H1 (cell line): ENCODE results near the gene BRAT1. TPM values are rescaled to one million over a fixed set of nuclear protein-coding genes. Genes with fewer than 3 reads are reported as not detected.

ENCODE experiments used
- CTCF ChIA-PET: fragments of 300-600 bp; sonication (Branson Sonifier 250); formaldehyde crosslinking; loops from one replicate; lab custom pipeline; 2021; ENCODE audit not compliant: partially characterized antibody; lab: Charles Lee
- POLR2A ChIA-PET: fragments of 300-600 bp; sonication (Branson Sonifier 250); formaldehyde crosslinking; loops from one replicate; lab custom pipeline; 2021; ENCODE audit warnings: inconsistent platforms; ENCODE audit not compliant: partially characterized antibody; lab: Charles Lee
- DNase-seq, 2 experiments: peaks; one replicate each; pipeline versions ENCODE4 v3.0.0 to v3.0.0-alpha.2; 2010 to 2022; ENCODE audit warnings: low spot score in 2 of 2, low read depth in 1 of 2, mixed read lengths in 1 of 2
- FAIRE-seq: peaks from 2 replicates; lab custom pipeline; 2011; peaks lifted over from hg19 to GRCh38; lab: Jason Lieb, UNC
- H2AFZ ChIP-seq: 2 replicates; pipeline ENCODE4 v1.8.1; 2012; ENCODE audit warnings: low read length, inconsistent platforms
- H2AK5ac ChIP-seq: 2 replicates; pipeline ENCODE4 v1.6.1; 2013; ENCODE audit warnings: low read depth, low read length
- H2BK120ac ChIP-seq: replicated peaks from 2 replicates; pipeline ENCODE3; 2013; ENCODE audit warnings: low read depth, low read length, inconsistent platforms
- H2BK12ac ChIP-seq: 2 replicates; pipeline ENCODE4 v1.6.1; 2013; ENCODE audit warnings: low read depth, low read length
- H2BK15ac ChIP-seq: 2 replicates; pipeline ENCODE4 v1.6.1; 2013; ENCODE audit warnings: low read length
- H2BK20ac ChIP-seq: 2 replicates; pipeline ENCODE4 v1.6.1; 2013; ENCODE audit warnings: low read length
- H2BK5ac ChIP-seq: 2 replicates; pipeline ENCODE4 v1.6.1; 2013; ENCODE audit warnings: low read depth, low read length
- H3K14ac ChIP-seq: 2 replicates; pipeline ENCODE4 v1.6.1; 2013; ENCODE audit warnings: inconsistent platforms; ENCODE audit not compliant: insufficient read length
- H3K18ac ChIP-seq: 2 replicates; pipeline ENCODE4 v1.6.1; 2013; ENCODE audit warnings: low read length; ENCODE audit errors: extremely low read depth
- H3K23ac ChIP-seq: 2 replicates; pipeline ENCODE4 v1.6.1; 2013; ENCODE audit warnings: inconsistent platforms; ENCODE audit not compliant: insufficient read length
- H3K23me2 ChIP-seq: 2 replicates; pipeline ENCODE4 v1.6.1; 2013; ENCODE audit warnings: low read depth, low read length
- H3K27ac ChIP-seq: 2 replicates; pipeline ENCODE4 v1.6.1; 2011; ENCODE audit warnings: low read depth, low read length, inconsistent platforms
- H3K27me3 ChIP-seq, 4 experiments: replicated peaks in 1 of 4; 1 replicate in 1 of 4; 2 replicates in 3 of 4; pipeline versions ENCODE4 v1.6.1 to v1.8.1; 2011 to 2013; ENCODE audit warnings: low read length in 3 of 4, mild to moderate bottlenecking in 3 of 4, inconsistent platforms in 2 of 4, mixed read lengths in 2 of 4, moderate library complexity in 1 of 4; ENCODE audit not compliant: control insufficient read depth in 3 of 4, insufficient read depth in 3 of 4; ENCODE audit errors: extremely low read depth in 1 of 4
- H3K36me3 ChIP-seq, 4 experiments: 2 replicates each; pipeline versions ENCODE4 v1.6.1 to v1.8.1; 2011 to 2013; ENCODE audit warnings: mild to moderate bottlenecking in 4 of 4, low read length in 3 of 4, moderate library complexity in 2 of 4, control low read depth in 1 of 4, inconsistent platforms in 1 of 4; ENCODE audit not compliant: insufficient read depth in 4 of 4, control insufficient read depth in 2 of 4
- H3K4ac ChIP-seq: replicated peaks from 2 replicates; pipeline ENCODE3; 2013; ENCODE audit warnings: low read length, low read depth, mixed read lengths, inconsistent platforms; ENCODE audit not compliant: insufficient read length
- H3K4me1 ChIP-seq, 4 experiments: replicated peaks in 1 of 4; 1 replicate in 1 of 4; 2 replicates in 3 of 4; pipeline versions ENCODE4 v1.6.1 to v1.8.1; 2011 to 2013; ENCODE audit warnings: low read length in 3 of 4, inconsistent platforms in 2 of 4, mixed read lengths in 1 of 4; ENCODE audit not compliant: insufficient read depth in 4 of 4, control insufficient read depth in 3 of 4
- H3K4me2 ChIP-seq, 2 experiments: 2 replicates each; pipeline versions ENCODE4 v1.6.1 to v1.8.1; 2011 to 2013; ENCODE audit warnings: low read depth in 2 of 2, low read length in 2 of 2, control low read depth in 1 of 2, inconsistent platforms in 1 of 2, mild to moderate bottlenecking in 1 of 2; ENCODE audit not compliant: insufficient read depth in 1 of 2
- H3K4me3 ChIP-seq, 4 experiments: fragments of 200-600, 300-600 bp in 1 of 4; sonication (generic), shearing (Covaris generic), sonication (Bioruptor Twin) in 1 of 4; 2 replicates each; pipeline versions ENCODE4 v1.5.1 to v1.8.1; 2011 to 2016; ENCODE audit warnings: low read length in 4 of 4, low read depth in 3 of 4, control low read depth in 2 of 4, inconsistent platforms in 2 of 4, mild to moderate bottlenecking in 2 of 4, mixed read lengths in 1 of 4, moderate library complexity in 1 of 4; ENCODE audit not compliant: insufficient read depth in 2 of 4; ENCODE audit errors: extremely low read depth in 1 of 4
- H3K56ac ChIP-seq: replicated peaks from 2 replicates; pipeline ENCODE3; 2013; ENCODE audit warnings: low read depth, mild to moderate bottlenecking, mixed read lengths, low read length, inconsistent platforms; ENCODE audit not compliant: insufficient read length
- H3K79me1 ChIP-seq: 2 replicates; pipeline ENCODE4 v1.6.1; 2013; ENCODE audit warnings: low read depth, low read length, control low read depth
- H3K79me2 ChIP-seq, 2 experiments: 2 replicates each; pipeline versions ENCODE4 v1.6.1 to v1.8.1; 2012 to 2013; ENCODE audit warnings: low read length in 2 of 2, mild to moderate bottlenecking in 2 of 2, inconsistent platforms in 1 of 2; ENCODE audit not compliant: insufficient read depth in 2 of 2, control insufficient read depth in 1 of 2
- H3K9ac ChIP-seq, 4 experiments: replicated peaks in 1 of 4; 1 replicate in 1 of 4; 2 replicates in 3 of 4; pipeline versions ENCODE4 v1.6.1 to v1.8.1; 2011 to 2013; ENCODE audit warnings: low read depth in 3 of 4, low read length in 3 of 4, control low read depth in 2 of 4, mild to moderate bottlenecking in 2 of 4, moderate library complexity in 2 of 4, inconsistent platforms in 1 of 4; ENCODE audit errors: extremely low read depth in 1 of 4
- H3K9me3 ChIP-seq, 2 experiments: 2 replicates each; pipeline versions ENCODE4 v1.6.1 to v1.8.1; 2012 to 2013; ENCODE audit warnings: mild to moderate bottlenecking in 2 of 2, moderate library complexity in 2 of 2, control low read depth in 1 of 2, inconsistent platforms in 1 of 2, low read depth in 1 of 2, low read length in 1 of 2, mixed read lengths in 1 of 2; ENCODE audit not compliant: insufficient read depth in 2 of 2
- H4K20me1 ChIP-seq, 2 experiments: replicated peaks in 1 of 2; 2 replicates each; pipeline versions ENCODE3 to v1.8.1; 2011 to 2013; ENCODE audit warnings: inconsistent platforms in 2 of 2, low read length in 2 of 2, mild to moderate bottlenecking in 1 of 2; ENCODE audit not compliant: insufficient read depth in 2 of 2, control insufficient read depth in 1 of 2
- H4K5ac ChIP-seq: 2 replicates; pipeline ENCODE4 v1.6.1; 2013; ENCODE audit warnings: low read length, low read depth, mixed read lengths, inconsistent platforms; ENCODE audit not compliant: insufficient read length
- H4K8ac ChIP-seq: 2 replicates; pipeline ENCODE4 v1.8.0; 2013; ENCODE audit warnings: mild to moderate bottlenecking, moderate library complexity, low read length, inconsistent platforms; ENCODE audit not compliant: insufficient read depth; ENCODE audit errors: extremely low read depth
- H4K91ac ChIP-seq: replicated peaks from 2 replicates; pipeline ENCODE3; 2013; ENCODE audit warnings: low read length, mixed read lengths, inconsistent platforms; ENCODE audit not compliant: insufficient read length
- CHD1 ChIP-seq: IDR thresholded peaks from 2 replicates; pipeline ENCODE4 v1.6.1; 2012; ENCODE audit warnings: low read depth, low read length, improper control_type of control experiment
- CTBP2 ChIP-seq: IDR thresholded peaks from 2 replicates; pipeline ENCODE4 v1.7.0; 2011; ENCODE audit warnings: borderline replicate concordance, mild to moderate bottlenecking, moderate library complexity, mixed read lengths, low read length; ENCODE audit not compliant: insufficient read depth, insufficient read length
- E2F6 ChIP-seq: IDR thresholded peaks from 2 replicates; pipeline ENCODE4 v1.6.1; 2012; ENCODE audit warnings: inconsistent platforms
- EGR1 ChIP-seq: IDR thresholded peaks from 2 replicates; pipeline ENCODE4 v1.6.1; 2011; ENCODE audit warnings: low read depth, low read length, borderline replicate concordance
- GTF2F1 ChIP-seq: IDR thresholded peaks from 2 replicates; pipeline ENCODE4 v1.6.1; 2012; ENCODE audit warnings: low read depth, low read length, improper control_type of control experiment, borderline replicate concordance
- SAP30 ChIP-seq: fragments of 300-600 bp; sonication (generic); IDR thresholded peaks from 2 replicates; pipeline ENCODE4 v1.7.1; 2012; ENCODE audit warnings: low read length, moderate library complexity, mild to moderate bottlenecking, inconsistent platforms; ENCODE audit not compliant: insufficient read depth, insufficient replicate concordance
- SIRT6 ChIP-seq: IDR thresholded peaks from one replicate; pipeline ENCODE4 v1.7.1; 2012; ENCODE audit warnings: low read length, inconsistent platforms
- SP1 ChIP-seq: IDR thresholded peaks from 2 replicates; pipeline ENCODE4 v1.6.1; 2011; ENCODE audit warnings: low read depth, low read length
- SRF ChIP-seq: IDR thresholded peaks from 2 replicates; pipeline ENCODE4 v1.6.1; 2011; ENCODE audit warnings: mild to moderate bottlenecking, low read depth, low read length, moderate library complexity
- TBP ChIP-seq: IDR thresholded peaks from 2 replicates; pipeline ENCODE4 v1.6.1; 2011; ENCODE audit warnings: low read depth, low read length, improper control_type of control experiment
- WGBS, 2 experiments: shearing (Covaris generic) in 1 of 2; methylation state at CpG; one replicate each; pipeline versions ENCODE4 v1.1.6 to v1.1.7; 2013 to 2015; ENCODE audit warnings: low lambda C conversion rate in 2 of 2, mixed read lengths in 2 of 2, inconsistent platforms in 1 of 2, low coverage in 1 of 2, missing lambda C conversion rate in 1 of 2; ENCODE audit not compliant: insufficient replicate concordance in 2 of 2, insufficient coverage in 1 of 2, insufficient read length in 1 of 2; ENCODE audit errors: extremely low coverage in 1 of 2, missing lambda C conversion rate in 1 of 2; 5-methylcytosine and 5-hydroxymethylcytosine counted together
- polyA plus RNA-seq, 7 experiments: library from polyadenylated mRNA; depleted of rRNA in 3 of 7; stranded (reverse) in 5 of 7; unstranded in 2 of 7; fragments of >200 nt in 5 of 7; fragments of 200-250 nt in 2 of 7; gene quantifications; 1 replicate in 5 of 7; 2 replicates in 1 of 7; 4 replicates in 1 of 7; pipeline versions ENCODE4 v1.2.1 to v1.2.3, GENCODE V29; 2011 to 2013; ENCODE audit warnings: missing spikeins in 2 of 7, mixed read lengths in 2 of 7
- total RNA-seq: library from RNA; stranded (reverse); fragmentation: NEBNext Ultra II Directional; extraction: Animal tissue kit (Norgen Biotek cat#: 25700); gene quantifications from 2 replicates; pipeline ENCODE4 v1.2.1, GENCODE V29; 2021
- TF ChIP-seq, protein P1 (sequence below): IDR thresholded peaks from 2 replicates; pipeline ENCODE4 v1.6.1; 2011; ENCODE audit warnings: low read depth, mild to moderate bottlenecking, low read length; ENCODE audit not compliant: insufficient read depth

The BRAT1 gene
- total and polyA plus RNA-seq, 2 of the 8 experiments (the other 6 are each of a cell fraction or from before 2014, with no cell fraction given), result 36.8 to 42.3 TPM

DNA sequence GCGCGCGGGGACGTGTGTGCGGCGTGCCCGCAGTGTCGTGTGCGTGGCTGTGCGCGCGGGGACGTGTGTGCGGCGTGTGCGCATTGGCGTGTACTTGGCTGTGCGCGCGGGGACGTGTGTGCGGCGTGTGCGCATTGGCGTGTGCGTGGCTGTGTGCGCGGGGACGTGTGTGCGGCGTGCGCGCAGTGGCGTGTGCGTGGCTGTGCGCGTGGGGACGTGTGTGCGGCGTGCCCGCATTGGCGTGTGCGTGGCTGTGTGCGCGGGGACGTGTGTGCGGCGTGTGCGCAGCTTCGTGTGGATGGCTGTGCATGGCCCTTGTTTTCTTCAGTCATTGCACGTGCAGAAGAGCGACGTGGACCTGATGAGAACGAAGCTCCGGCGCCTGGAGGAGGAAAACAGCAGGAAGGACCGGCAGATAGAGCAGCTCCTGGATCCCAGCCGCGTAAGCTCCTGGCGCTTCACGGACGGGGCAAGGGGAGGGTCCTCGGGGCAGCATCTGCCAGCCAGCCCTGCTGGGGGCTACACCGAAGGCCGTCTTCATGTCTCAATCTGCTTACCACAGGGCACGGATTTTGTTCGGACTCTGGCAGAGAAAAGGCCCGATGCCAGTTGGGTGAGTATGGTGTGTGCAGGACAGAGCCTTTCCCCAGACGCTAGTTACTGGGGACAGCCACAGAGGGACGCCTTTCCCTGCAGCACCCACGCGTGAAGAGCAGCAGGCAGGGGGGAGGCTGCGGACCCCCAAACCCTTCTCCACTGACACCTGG is 22.8 kb upstream of the BRAT1 start:
- no peaks in the 10 kb centered on the region for H3K4me1 ChIP-seq
- H4K91ac ChIP-seq, result no peak overlapping the region
- H2BK120ac ChIP-seq, result no peak overlapping the region
- H3K56ac ChIP-seq, result no peak overlapping the region
- H4K8ac ChIP-seq, result no peak overlapping the region
- H3K14ac ChIP-seq, result no peak overlapping the region
- no peaks in the 10 kb centered on the region for H3K79me2 ChIP-seq
- no peaks in the 10 kb centered on the region for H3K79me1 ChIP-seq
- H3K23ac ChIP-seq, result no peak overlapping the region
- no peak overlapping the region for H2BK5ac ChIP-seq
- no peak for DNase-seq
- no peak overlapping the region for H3K18ac ChIP-seq
- TF ChIP-seq CTBP2, result no peak
- no peak for TF ChIP-seq EGR1
- TF ChIP-seq SRF, result no peak
- TF ChIP-seq, protein P1, sequence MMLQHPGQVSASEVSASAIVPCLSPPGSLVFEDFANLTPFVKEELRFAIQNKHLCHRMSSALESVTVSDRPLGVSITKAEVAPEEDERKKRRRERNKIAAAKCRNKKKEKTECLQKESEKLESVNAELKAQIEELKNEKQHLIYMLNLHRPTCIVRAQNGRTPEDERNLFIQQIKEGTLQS, result no peak
- TF ChIP-seq GTF2F1, result no peak
- TF ChIP-seq SAP30, result no peak
- no peak for TF ChIP-seq CHD1
- no peak for TF ChIP-seq E2F6
- no peak for TF ChIP-seq SIRT6
- TF ChIP-seq TBP, result no peak
- no peak for TF ChIP-seq SP1
- TF ChIP-seq, all 59 proteins: peak for 0
- no peak for FAIRE-seq
- H3K4ac ChIP-seq, result no peak overlapping the region
- H3K9me3 ChIP-seq, result no peaks in the 10 kb centered on the region
- H4K20me1 ChIP-seq, result peaks cover 0 to 2% of the 10 kb centered on the region in 2 experiments
- H3K9ac ChIP-seq, result no peak overlapping the region
- 93% methylated on average over 59 of the region's 73 CpGs; no CpG with 5 or more reads in 1 of the 2 experiments for WGBS, 2 experiments
- ChIA-PET POLR2A (interaction anchor here (0.8 kb wide), 1 partner anchor 19 kb away, joined by 3 read pairs; no protein-coding TSS in a partner anchor), CTCF (interaction anchor here (0.6 to 1.8 kb wide), 8 partner anchors 10 to 146 kb away, joined by 3 to 6 read pairs (median 3); partner anchors contain the start of gene IQCE)
- no peak overlapping the region for H2AFZ ChIP-seq
- H2BK12ac ChIP-seq, result no peak overlapping the region
- no peak overlapping the region for H4K5ac ChIP-seq
- no peak overlapping the region for H2AK5ac ChIP-seq
- no peaks in the 10 kb centered on the region for H3K36me3 ChIP-seq
- no peak overlapping the region for H2BK20ac ChIP-seq
- H3K23me2 ChIP-seq, result no peaks in the 10 kb centered on the region; the same call in 1 of the 2 replicates
- no peak overlapping the region; the same call in 1 of the 2 replicates for H2BK15ac ChIP-seq
- no peak overlapping the region for H3K27ac ChIP-seq
- H3K4me2 ChIP-seq, result no peak overlapping the region
- H3K4me3 ChIP-seq, result no peak overlapping the region
- no peaks in the 10 kb centered on the region for H3K27me3 ChIP-seq
